Panc1 (cell line): ENCODE data around the gene CACNA1A.

Experiments
- CTCF ChIP-seq: fragments of 450-650 bp; IDR thresholded peaks from 2 replicates; pipeline ENCODE4 v1.5.1; 2017; ENCODE audit warnings: mild to moderate bottlenecking
- POLR2AphosphoS5 ChIP-seq: IDR thresholded peaks from 2 replicates; pipeline ENCODE4 v1.6.1; 2012; ENCODE audit warnings: mild to moderate bottlenecking, low read depth, low read length, moderate library complexity
- REST ChIP-seq, 2 experiments: IDR thresholded peaks; 2 replicates each; pipeline ENCODE4 v1.6.1; 2011 to 2012; ENCODE audit warnings: low read depth in 2 of 2, control low read depth in 1 of 2, low read length in 1 of 2, mild to moderate bottlenecking in 1 of 2, moderate library complexity in 1 of 2; ENCODE audit not compliant: insufficient read depth in 1 of 2
- TCF7L2 ChIP-seq: IDR thresholded peaks from 2 replicates; pipeline ENCODE4 v1.6.1; 2011; ENCODE audit warnings: mild to moderate bottlenecking, low read depth, low read length, inconsistent platforms

GRCh38 chr19:13240312-13241022 is 265.8 kb downstream of the CACNA1A start:
- no peak for TF ChIP-seq CTCF
- TF ChIP-seq REST (IDR thresholded peaks at IDR 0.05; ENCODE audit: insufficient read depth in 1 of 2, low read depth in 2 of 2, low read length in 1 of 2): peak in 1 of 2 experiments; percentile 23; a peak in 1 of 4 replicates
- TF ChIP-seq POLR2AphosphoS5: no peak
- no peak for TF ChIP-seq TCF7L2
